ENCODE results near the gene CX3CL1. TPM values are rescaled to one million over a fixed set of nuclear protein-coding genes. Genes with fewer than 3 reads are reported as not detected.

CX3CL1 gene
- total and polyA plus RNA-seq, 2 of the 13 experiments (the other 11 are each of a cell fraction or from before 2014, with no cell fraction given) = 57.3 to 60.8 TPM

DNA sequence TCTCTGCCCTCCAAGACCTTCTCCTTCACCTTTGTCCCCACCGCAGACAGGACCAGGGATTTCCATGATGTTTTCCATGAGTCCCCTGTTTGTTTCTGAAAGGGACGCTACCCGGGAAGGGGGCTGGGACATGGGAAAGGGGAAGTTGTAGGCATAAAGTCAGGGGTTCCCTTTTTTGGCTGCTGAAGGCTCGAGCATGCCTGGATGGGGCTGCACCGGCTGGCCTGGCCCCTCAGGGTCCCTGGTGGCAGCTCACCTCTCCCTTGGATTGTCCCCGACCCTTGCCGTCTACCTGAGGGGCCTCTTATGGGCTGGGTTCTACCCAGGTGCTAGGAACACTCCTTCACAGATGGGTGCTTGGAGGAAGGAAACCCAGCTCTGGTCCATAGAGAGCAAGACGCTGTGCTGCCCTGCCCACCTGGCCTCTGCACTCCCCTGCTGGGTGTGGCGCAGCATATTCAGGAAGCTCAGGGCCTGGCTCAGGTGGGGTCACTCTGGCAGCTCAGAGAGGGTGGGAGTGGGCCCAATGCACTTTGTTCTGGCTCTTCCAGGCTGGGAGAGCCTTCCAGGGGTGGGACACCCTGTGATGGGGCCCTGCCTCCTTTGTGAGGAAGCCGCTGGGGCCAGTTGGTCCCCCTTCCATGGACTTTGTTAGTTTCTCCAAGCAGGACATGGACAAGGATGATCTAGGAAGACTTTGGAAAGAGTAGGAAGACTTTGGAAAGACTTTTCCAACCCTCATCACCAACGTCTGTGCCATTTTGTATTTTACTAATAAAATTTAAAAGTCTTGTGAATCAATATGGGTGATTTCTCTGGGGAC, 12.2 kb downstream of the CX3CL1 start (continued):
- TF ChIP-seq, protein P1, sequence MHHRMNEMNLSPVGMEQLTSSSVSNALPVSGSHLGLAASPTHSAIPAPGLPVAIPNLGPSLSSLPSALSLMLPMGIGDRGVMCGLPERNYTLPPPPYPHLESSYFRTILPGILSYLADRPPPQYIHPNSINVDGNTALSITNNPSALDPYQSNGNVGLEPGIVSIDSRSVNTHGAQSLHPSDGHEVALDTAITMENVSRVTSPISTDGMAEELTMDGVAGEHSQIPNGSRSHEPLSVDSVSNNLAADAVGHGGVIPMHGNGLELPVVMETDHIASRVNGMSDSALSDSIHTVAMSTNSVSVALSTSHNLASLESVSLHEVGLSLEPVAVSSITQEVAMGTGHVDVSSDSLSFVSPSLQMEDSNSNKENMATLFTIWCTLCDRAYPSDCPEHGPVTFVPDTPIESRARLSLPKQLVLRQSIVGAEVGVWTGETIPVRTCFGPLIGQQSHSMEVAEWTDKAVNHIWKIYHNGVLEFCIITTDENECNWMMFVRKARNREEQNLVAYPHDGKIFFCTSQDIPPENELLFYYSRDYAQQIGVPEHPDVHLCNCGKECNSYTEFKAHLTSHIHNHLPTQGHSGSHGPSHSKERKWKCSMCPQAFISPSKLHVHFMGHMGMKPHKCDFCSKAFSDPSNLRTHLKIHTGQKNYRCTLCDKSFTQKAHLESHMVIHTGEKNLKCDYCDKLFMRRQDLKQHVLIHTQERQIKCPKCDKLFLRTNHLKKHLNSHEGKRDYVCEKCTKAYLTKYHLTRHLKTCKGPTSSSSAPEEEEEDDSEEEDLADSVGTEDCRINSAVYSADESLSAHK (CRISPR knock-in tag; IDR thresholded peaks at IDR 0.05; ENCODE audit: borderline replicate concordance) = no peak
- TF ChIP-seq, protein P2, sequence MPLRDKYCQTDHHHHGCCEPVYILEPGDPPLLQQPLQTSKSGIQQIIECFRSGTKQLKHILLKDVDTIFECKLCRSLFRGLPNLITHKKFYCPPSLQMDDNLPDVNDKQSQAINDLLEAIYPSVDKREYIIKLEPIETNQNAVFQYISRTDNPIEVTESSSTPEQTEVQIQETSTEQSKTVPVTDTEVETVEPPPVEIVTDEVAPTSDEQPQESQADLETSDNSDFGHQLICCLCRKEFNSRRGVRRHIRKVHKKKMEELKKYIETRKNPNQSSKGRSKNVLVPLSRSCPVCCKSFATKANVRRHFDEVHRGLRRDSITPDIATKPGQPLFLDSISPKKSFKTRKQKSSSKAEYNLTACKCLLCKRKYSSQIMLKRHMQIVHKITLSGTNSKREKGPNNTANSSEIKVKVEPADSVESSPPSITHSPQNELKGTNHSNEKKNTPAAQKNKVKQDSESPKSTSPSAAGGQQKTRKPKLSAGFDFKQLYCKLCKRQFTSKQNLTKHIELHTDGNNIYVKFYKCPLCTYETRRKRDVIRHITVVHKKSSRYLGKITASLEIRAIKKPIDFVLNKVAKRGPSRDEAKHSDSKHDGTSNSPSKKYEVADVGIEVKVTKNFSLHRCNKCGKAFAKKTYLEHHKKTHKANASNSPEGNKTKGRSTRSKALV (CRISPR knock-in tag; IDR thresholded peaks at IDR 0.05) = no peak
- TF ChIP-seq PITX1 (CRISPR knock-in tag; IDR thresholded peaks at IDR 0.05) (no peak), ZNF737 (CRISPR knock-in tag; IDR thresholded peaks at IDR 0.05; ENCODE audit: borderline replicate concordance) (0 out of 2 replicates have a peak, but pooled peaks have one; percentile 71), ZNF501 (CRISPR knock-in tag; IDR thresholded peaks at IDR 0.05) (peak; percentile 46; the same call in 1 of the 2 replicates), ZNF709 (CRISPR knock-in tag; IDR thresholded peaks at IDR 0.05) (no peak; the same call in 1 of the 2 replicates), ZNF644 (CRISPR knock-in tag; IDR thresholded peaks at IDR 0.05; ENCODE audit: low read depth) (no peak), NBN (conservative IDR thresholded peaks at IDR 0.05) (no peak), POLR2G (IDR thresholded peaks at IDR 0.05; ENCODE audit: low read depth, low read length) (peak; percentile 81), CC2D1A (CRISPR knock-in tag; IDR thresholded peaks at IDR 0.05) (no peak), ZBTB38 (CRISPR knock-in tag; IDR thresholded peaks at IDR 0.05) (no peak), ETV5 (CRISPR knock-in tag; IDR thresholded peaks at IDR 0.05; ENCODE audit: borderline replicate concordance) (0 out of 2 replicates have a peak, but pooled peaks have one; percentile 34), EEA1 (CRISPR knock-in tag; IDR thresholded peaks at IDR 0.05; ENCODE audit: borderline replicate concordance) (no peak), ZSCAN9 (CRISPR knock-in tag; IDR thresholded peaks at IDR 0.05; ENCODE audit: borderline replicate concordance) (no peak), POLR2A (IDR thresholded peaks at IDR 0.05; ENCODE audit: insufficient read depth in 1 of 2, low read depth in 2 of 2, low read length in 2 of 2) (peak in 1 of 2 experiments; percentile 52; a peak in 2 of 4 replicates), ZNF317 (CRISPR knock-in tag; IDR thresholded peaks at IDR 0.05) (peak; percentile 70), NR1H2 (CRISPR knock-in tag; IDR thresholded peaks at IDR 0.05; ENCODE audit: borderline replicate concordance, low read depth) (no peak; the same call in 1 of the 2 replicates), KMT2B (CRISPR knock-in tag; IDR thresholded peaks at IDR 0.05) (0 out of 2 replicates have a peak, but pooled peaks have one; percentile 11)
- TF ChIP-seq, protein P3, sequence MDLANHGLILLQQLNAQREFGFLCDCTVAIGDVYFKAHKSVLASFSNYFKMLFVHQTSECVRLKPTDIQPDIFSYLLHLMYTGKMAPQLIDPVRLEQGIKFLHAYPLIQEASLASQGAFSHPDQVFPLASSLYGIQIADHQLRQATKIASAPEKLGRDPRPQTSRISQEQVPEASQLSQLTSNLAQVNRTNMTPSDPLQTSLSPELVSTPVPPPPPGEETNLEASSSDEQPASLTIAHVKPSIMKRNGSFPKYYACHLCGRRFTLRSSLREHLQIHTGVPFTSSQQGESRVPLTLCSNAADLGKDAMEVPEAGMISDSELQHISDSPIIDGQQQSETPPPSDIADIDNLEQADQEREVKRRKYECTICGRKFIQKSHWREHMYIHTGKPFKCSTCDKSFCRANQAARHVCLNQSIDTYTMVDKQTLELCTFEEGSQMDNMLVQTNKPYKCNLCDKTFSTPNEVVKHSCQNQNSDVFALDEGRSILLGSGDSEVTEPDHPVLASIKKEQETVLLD (CRISPR knock-in tag; IDR thresholded peaks at IDR 0.05; ENCODE audit: low read depth) = no peak
- TF ChIP-seq, protein P4, sequence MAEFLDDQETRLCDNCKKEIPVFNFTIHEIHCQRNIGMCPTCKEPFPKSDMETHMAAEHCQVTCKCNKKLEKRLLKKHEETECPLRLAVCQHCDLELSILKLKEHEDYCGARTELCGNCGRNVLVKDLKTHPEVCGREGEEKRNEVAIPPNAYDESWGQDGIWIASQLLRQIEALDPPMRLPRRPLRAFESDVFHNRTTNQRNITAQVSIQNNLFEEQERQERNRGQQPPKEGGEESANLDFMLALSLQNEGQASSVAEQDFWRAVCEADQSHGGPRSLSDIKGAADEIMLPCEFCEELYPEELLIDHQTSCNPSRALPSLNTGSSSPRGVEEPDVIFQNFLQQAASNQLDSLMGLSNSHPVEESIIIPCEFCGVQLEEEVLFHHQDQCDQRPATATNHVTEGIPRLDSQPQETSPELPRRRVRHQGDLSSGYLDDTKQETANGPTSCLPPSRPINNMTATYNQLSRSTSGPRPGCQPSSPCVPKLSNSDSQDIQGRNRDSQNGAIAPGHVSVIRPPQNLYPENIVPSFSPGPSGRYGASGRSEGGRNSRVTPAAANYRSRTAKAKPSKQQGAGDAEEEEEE (CRISPR knock-in tag; IDR thresholded peaks at IDR 0.05; ENCODE audit: borderline replicate concordance) = no peak
- TF ChIP-seq, protein P5, sequence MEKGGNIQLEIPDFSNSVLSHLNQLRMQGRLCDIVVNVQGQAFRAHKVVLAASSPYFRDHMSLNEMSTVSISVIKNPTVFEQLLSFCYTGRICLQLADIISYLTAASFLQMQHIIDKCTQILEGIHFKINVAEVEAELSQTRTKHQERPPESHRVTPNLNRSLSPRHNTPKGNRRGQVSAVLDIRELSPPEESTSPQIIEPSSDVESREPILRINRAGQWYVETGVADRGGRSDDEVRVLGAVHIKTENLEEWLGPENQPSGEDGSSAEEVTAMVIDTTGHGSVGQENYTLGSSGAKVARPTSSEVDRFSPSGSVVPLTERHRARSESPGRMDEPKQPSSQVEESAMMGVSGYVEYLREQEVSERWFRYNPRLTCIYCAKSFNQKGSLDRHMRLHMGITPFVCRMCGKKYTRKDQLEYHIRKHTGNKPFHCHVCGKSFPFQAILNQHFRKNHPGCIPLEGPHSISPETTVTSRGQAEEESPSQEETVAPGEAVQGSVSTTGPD (CRISPR knock-in tag; IDR thresholded peaks at IDR 0.05) = 0 out of 2 replicates have a peak, but pooled peaks have one; percentile 37

Data from HepG2 (cell line).